WI38 (cell line): ENCODE data around the gene GRK1.

Experiments used
- H3K4me3 ChIP-seq: 2 replicates; pipeline ENCODE4 v1.5.1; 2011; ENCODE audit warnings: low read depth, mild to moderate bottlenecking, control low read depth, low read length
- TF ChIP-seq, protein P1 (sequence below): IDR thresholded peaks from 2 replicates; pipeline ENCODE4 v1.5.1; 2012; ENCODE audit warnings: low read depth, mild to moderate bottlenecking, control low read depth, low read length

GRK1 gene

DNA sequence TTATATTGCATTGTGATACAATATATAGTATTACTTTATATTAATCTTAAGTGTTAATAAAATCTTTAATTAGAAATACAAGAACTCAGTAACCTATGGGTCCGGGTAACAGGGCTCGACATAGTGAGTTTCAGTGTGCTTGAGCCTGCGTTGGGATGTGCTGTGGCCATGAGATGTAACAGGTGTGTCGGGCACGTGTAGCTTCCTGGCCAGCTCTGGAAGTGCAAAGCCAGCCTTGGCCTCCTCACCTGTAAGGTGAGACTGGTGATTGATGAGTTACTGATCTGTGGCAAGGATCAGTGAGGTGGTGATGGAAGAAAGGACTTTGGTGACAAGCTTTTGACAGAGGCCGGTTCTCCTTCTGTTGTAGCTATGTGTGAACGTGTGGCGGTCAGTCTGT, 28.2 kb upstream of the GRK1 start:
- TF ChIP-seq, protein P1, sequence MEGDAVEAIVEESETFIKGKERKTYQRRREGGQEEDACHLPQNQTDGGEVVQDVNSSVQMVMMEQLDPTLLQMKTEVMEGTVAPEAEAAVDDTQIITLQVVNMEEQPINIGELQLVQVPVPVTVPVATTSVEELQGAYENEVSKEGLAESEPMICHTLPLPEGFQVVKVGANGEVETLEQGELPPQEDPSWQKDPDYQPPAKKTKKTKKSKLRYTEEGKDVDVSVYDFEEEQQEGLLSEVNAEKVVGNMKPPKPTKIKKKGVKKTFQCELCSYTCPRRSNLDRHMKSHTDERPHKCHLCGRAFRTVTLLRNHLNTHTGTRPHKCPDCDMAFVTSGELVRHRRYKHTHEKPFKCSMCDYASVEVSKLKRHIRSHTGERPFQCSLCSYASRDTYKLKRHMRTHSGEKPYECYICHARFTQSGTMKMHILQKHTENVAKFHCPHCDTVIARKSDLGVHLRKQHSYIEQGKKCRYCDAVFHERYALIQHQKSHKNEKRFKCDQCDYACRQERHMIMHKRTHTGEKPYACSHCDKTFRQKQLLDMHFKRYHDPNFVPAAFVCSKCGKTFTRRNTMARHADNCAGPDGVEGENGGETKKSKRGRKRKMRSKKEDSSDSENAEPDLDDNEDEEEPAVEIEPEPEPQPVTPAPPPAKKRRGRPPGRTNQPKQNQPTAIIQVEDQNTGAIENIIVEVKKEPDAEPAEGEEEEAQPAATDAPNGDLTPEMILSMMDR, result no peak
- no peak overlapping the region for H3K4me3 ChIP-seq

DNA sequence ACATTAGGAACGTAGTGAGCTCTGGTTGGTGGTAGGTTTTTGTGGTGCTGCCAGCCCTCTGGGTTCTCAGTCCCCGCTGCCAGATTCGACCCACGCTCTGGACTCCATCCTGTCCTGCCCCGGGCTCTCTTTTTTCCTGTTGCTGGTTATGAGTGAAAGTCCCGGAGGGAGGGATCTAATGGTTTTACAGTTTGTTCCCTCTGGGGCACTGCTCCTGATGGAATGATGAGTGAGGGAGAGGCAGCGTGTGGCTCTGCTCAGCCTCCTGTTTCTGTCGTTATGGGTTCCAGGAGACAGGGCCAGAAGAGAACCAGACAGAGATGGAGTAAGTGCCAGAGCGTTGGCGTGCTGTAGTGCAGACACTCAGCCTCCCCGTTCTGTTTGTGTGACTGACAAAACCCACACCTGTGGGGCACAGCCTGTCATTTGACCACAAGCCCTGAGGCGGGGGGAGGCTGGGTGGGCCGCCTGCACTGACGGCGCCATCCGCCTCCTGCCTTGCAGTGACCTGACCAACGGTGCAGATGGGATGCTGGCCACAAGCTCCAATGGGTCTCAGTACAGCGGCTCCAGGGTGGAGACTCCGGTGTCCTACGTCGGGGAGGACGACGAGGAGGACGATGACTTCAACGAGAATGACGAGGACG, 27.3 kb upstream of the GRK1 start:
- TF ChIP-seq, protein P1, result no peak
- H3K4me3 ChIP-seq, result no peak overlapping the region

DNA sequence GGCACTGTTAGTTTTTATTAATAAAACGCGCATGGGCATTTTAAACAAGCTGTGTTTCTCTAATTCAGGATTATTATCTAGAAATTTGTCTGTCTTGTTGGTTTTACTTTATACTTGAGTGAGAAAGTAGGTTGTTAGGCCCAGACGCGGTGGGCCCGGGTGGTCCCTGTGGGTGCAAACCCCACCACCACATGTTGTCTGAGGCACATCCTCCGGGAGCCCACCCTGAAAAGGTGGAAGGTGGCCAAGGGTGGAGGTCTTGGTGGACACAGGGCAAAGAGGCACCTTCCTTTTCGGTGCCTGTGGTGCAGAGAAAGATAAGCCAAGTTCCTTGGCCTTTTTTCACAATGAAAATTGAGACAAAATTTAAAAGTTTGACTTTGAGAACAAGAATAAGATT, 25.6 kb upstream of the GRK1 start:
- TF ChIP-seq, protein P1, result no peak
- H3K4me3 ChIP-seq, result no peak overlapping the region

DNA sequence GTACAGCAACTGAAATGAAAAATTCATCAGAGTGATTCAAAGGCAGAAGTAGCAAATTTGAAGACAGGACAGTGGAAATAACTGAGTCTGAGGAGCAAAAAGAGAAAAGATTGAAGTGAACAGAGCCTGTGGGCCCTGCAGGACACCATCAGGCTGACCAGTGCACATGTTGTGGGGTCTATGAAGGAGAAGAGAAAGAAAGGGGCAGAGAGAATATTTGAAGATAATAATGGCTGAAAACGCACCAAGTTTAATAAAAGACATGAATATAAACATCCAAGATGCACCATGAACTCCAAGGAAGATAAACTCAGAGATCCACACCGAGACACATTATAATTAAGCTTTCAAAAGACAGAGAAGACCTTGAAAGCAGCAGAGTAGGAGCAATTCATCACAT, 24.5 kb upstream of the GRK1 start:
- TF ChIP-seq, protein P1, result no peak
- H3K4me3 ChIP-seq, result no peak overlapping the region

DNA sequence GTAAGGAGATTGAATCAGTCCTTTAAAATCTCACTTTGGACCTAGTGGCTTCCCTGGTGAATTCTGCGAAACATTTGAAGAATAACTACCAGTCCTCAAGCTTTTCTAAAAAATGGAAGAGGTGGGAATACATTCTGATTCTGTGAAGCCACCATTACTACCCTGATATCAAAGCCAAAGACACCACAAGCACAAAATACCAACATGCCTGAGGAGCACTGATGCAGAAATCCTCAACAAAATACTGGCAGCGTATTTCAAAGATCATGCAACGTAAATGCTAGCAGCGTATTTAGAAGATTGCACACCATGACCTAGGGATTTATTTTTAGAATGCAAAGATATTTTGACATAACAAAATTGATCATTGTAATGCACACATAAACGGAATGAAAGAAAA, 23.4 kb upstream of the GRK1 start:
- TF ChIP-seq, protein P1, result no peak
- H3K4me3 ChIP-seq, result no peak overlapping the region

DNA sequence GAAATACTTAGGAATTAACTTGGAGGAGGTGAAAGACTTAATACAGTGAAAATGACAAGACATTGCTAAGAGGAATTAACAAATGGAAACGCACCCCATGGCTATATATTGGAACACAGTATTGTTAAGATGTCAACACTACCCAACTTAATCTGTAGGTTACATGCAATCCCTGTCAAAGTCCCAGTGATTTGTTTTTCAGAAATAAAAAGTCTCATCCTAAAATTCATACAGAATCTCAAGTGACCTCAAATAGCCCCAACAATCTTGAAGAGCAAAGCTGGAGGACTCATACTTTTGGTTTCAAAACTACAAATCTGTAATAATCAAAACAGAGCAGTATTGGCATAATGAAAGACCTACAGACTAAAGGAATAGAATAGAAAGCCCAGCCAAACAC, 22.2 kb upstream of the GRK1 start:
- H3K4me3 ChIP-seq, result no peak overlapping the region
- TF ChIP-seq, protein P1, result no peak

DNA sequence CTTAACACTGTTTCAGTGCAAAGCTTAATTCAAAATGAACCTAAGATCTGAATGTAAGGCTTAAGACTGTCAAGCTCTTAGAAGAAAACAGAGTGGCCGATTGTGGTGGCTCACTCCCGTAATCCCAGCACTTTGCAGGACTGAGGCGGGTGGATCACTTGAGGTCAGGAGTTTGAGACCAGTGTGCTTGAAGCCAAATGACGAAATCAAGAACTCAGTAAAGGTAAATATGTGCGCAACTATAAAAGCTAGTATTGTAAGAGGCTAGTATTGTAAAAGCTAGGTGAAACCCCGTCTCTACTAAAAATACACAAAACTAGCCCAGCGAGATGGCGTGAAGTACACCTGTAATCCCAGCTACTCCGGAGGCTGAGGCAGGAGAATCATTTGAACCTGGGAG, 21.7 kb upstream of the GRK1 start:
- H3K4me3 ChIP-seq, result no peak overlapping the region
- TF ChIP-seq, protein P1, result no peak
